H1 (cell line): Measurements from ENCODE around the gene IGSF5. TPM values are rescaled to one million over a fixed set of nuclear protein-coding genes. Genes with fewer than 3 reads are reported as not detected.

Source experiments
- ASH2L ChIP-seq: fragments of 200-600, 300-600 bp; sonication (generic); IDR thresholded peaks from one replicate; pipeline ENCODE4 v1.7.1; 2017; ENCODE audit warnings: low read length
- CHD7 ChIP-seq: fragments of 300-600 bp; sonication (generic); IDR thresholded peaks from 2 replicates; pipeline ENCODE4 v1.7.1; 2012; ENCODE audit warnings: low read length, moderate library complexity, mild to moderate bottlenecking, inconsistent platforms; ENCODE audit not compliant: insufficient replicate concordance
- FOSL1 ChIP-seq: IDR thresholded peaks from 2 replicates; pipeline ENCODE4 v1.6.1; 2011; ENCODE audit warnings: mild to moderate bottlenecking, low read depth, low read length, moderate library complexity; ENCODE audit not compliant: insufficient read depth
- POLR2A ChIP-seq, 2 experiments: IDR thresholded peaks; 1 replicate in 1 of 2; 2 replicates in 1 of 2; pipeline ENCODE4 v1.6.1; 2011; ENCODE audit warnings: low read depth in 2 of 2, low read length in 2 of 2, mild to moderate bottlenecking in 2 of 2; ENCODE audit errors: control extremely low read depth in 1 of 2
- SIX5 ChIP-seq: IDR thresholded peaks from 2 replicates; pipeline ENCODE4 v1.6.1; 2011; ENCODE audit warnings: mild to moderate bottlenecking, low read depth, low read length
- polyA plus RNA-seq, 7 experiments: library from polyadenylated mRNA; depleted of rRNA in 3 of 7; stranded (reverse) in 5 of 7; unstranded in 2 of 7; fragments of >200 nt in 5 of 7; fragments of 200-250 nt in 2 of 7; gene quantifications; 1 replicate in 5 of 7; 2 replicates in 1 of 7; 4 replicates in 1 of 7; pipeline versions ENCODE4 v1.2.1 to v1.2.3, GENCODE V29; 2011 to 2013; ENCODE audit warnings: missing spikeins in 2 of 7, mixed read lengths in 2 of 7
- total RNA-seq: library from RNA; stranded (reverse); fragmentation: NEBNext Ultra II Directional; extraction: Animal tissue kit (Norgen Biotek cat#: 25700); gene quantifications from 2 replicates; pipeline ENCODE4 v1.2.1, GENCODE V29; 2021

IGSF5 gene
- total and polyA plus RNA-seq, 2 of the 8 experiments (the other 6 are each of a cell fraction or from before 2014, with no cell fraction given) = 4.4 to 5.4 TPM

GRCh38 chr21:39727401-39728120, 17.4 kb upstream of the IGSF5 start (continued):
- TF ChIP-seq CHD7 = no peak
- TF ChIP-seq SIX5 = no peak
- no peak for TF ChIP-seq POLR2A (IDR thresholded peaks at IDR 0.05; ENCODE audit: control extremely low read depth in 1 of 2, low read depth in 2 of 2, low read length in 2 of 2)
- TF ChIP-seq ASH2L = no peak
- TF ChIP-seq FOSL1 = no peak
